GM12874 (cell line): ENCODE measurements around the gene PGAM1.
A peak's percentile ranks its signal among the peaks of the same experiment; 100 is the strongest.

Experiments
- CTCF ChIP-seq: IDR thresholded peaks from 2 replicates; pipeline ENCODE4 v1.5.1; 2011; ENCODE audit warnings: low read depth, mild to moderate bottlenecking, control low read depth, low read length, moderate library complexity; ENCODE audit not compliant: insufficient read depth

Gene PGAM1

GRCh38 chr10:97425964-97426775 is at the start of gene PGAM1:
PGAM1 (plus strand) TSS chr10:97426191; CDS start chr10:97426308, 117 bp downstream.
- peak; percentile 92 for TF ChIP-seq CTCF

- no peak for TF ChIP-seq CTCF
These were observed 49.6 kb upstream of the PGAM1 start for GRCh38 chr10:97376413-97376812.

GRCh38 chr10:97378933-97379921 is 46.8 kb upstream of the PGAM1 start:
- TF ChIP-seq CTCF, result no peak

- TF ChIP-seq CTCF, result no peak
These were observed 45.5 kb upstream of the PGAM1 start for GRCh38 chr10:97380516-97380915.

GRCh38 chr10:97381626-97382025 is 44.4 kb upstream of the PGAM1 start:
- TF ChIP-seq CTCF, result no peak

- TF ChIP-seq CTCF, result no peak
These were observed 42.8 kb upstream of the PGAM1 start for GRCh38 chr10:97383159-97383558.

- no peak for TF ChIP-seq CTCF
These were observed 41.8 kb upstream of the PGAM1 start for GRCh38 chr10:97384156-97384555.
